B cell (primary cell): ENCODE results near the gene FHIT. TPM values are rescaled to one million over a fixed set of nuclear protein-coding genes. Genes with fewer than 3 reads are reported as not detected.

Experiments used
- ATAC-seq: fragments of 200-7000 bp; cut with Tn5 transposase; one replicate; pipeline ENCODE4 v1.10.0; 2021; ENCODE audit warnings: low read depth, mild to moderate bottlenecking, moderate number of reproducible peaks, moderate library complexity
- CTCF ChIA-PET: fragments of 350-600 bp; sonication (Branson Sonifier 250); formaldehyde crosslinking; loops from one replicate; lab custom pipeline; 2021; ENCODE audit warnings: antibody characterized with exemption, inconsistent platforms; lab: Charles Lee
- POLR2A ChIA-PET: fragments of 350-600 bp; sonication (Branson Sonifier 250); formaldehyde crosslinking; loops from one replicate; lab custom pipeline; 2021; ENCODE audit warnings: antibody characterized with exemption; lab: Charles Lee
- DNase-seq: peaks from one replicate; pipeline ENCODE4 v3.0.0; 2013
- H2AFZ ChIP-seq: 2 replicates; pipeline ENCODE4 v1.6.1; 2012; ENCODE audit warnings: mild to moderate bottlenecking, low read depth, low read length; ENCODE audit not compliant: insufficient read depth, poor library complexity, severe bottlenecking
- H3K27ac ChIP-seq, 2 donors: 1 replicate in 1 of 2; 2 replicates in 1 of 2; pipeline ENCODE4 v1.5.1; 2012 to 2013; ENCODE audit warnings: low read length in 2 of 2, mild to moderate bottlenecking in 2 of 2, moderate library complexity in 1 of 2
- H3K27me3 ChIP-seq, 4 experiments: fragments of 200-600 bp in 1 of 4; sonication (generic) in 1 of 4; replicated peaks in 1 of 4; 1 replicate in 2 of 4; 2 replicates in 2 of 4; pipeline versions ENCODE4 v1.6.1 to v1.7.0; 2013 to 2016; ENCODE audit warnings: low read length in 3 of 4, mild to moderate bottlenecking in 2 of 4, mixed read lengths in 1 of 4, moderate library complexity in 1 of 4; ENCODE audit not compliant: insufficient read depth in 4 of 4, control insufficient read depth in 3 of 4; ENCODE audit errors: control extremely low read depth in 1 of 4
- H3K36me3 ChIP-seq, 2 experiments: replicated peaks in 1 of 2; 1 replicate in 1 of 2; 2 replicates in 1 of 2; pipeline versions ENCODE4 v1.6.1 to v1.7.1; 2013; ENCODE audit warnings: low read length in 1 of 2; ENCODE audit not compliant: insufficient read depth in 2 of 2, control insufficient read depth in 1 of 2; ENCODE audit errors: control extremely low read depth in 1 of 2, extremely low read depth in 1 of 2
- H3K4me1 ChIP-seq, 2 donors: fragments of 200-600 bp in 1 of 2; sonication (generic) in 1 of 2; 1 replicate in 1 of 2; 2 replicates in 1 of 2; pipeline versions ENCODE4 v1.5.1 to v1.6.1; 2013 to 2017; ENCODE audit warnings: low read length in 2 of 2; ENCODE audit not compliant: control insufficient read depth in 2 of 2, insufficient read depth in 2 of 2
- H3K4me2 ChIP-seq: replicated peaks from 2 replicates; pipeline ENCODE3; 2012; ENCODE audit warnings: mild to moderate bottlenecking, low read depth, low read length; ENCODE audit not compliant: poor library complexity, severe bottlenecking
- H3K4me3 ChIP-seq, 5 experiments: fragments of 200-600 bp in 1 of 5; sonication (generic) in 1 of 5; 1 replicate in 3 of 5; 2 replicates in 2 of 5; pipeline versions ENCODE4 v1.5.1 to v1.7.0; 2011 to 2016; ENCODE audit warnings: low read length in 4 of 5, mild to moderate bottlenecking in 4 of 5, low read depth in 2 of 5, control low read depth in 1 of 5, moderate library complexity in 1 of 5; ENCODE audit not compliant: insufficient read depth in 1 of 5; ENCODE audit errors: control extremely low read depth in 1 of 5, extremely low read depth in 1 of 5
- H3K79me2 ChIP-seq: fragments of 200-600 bp; sonication (generic); one replicate; pipeline ENCODE4 v1.6.0; 2016; ENCODE audit warnings: low read length; ENCODE audit not compliant: control insufficient read depth, insufficient read depth
- H3K9ac ChIP-seq: fragments of 200-600 bp; sonication (generic); 2 replicates; pipeline ENCODE4 v1.6.1; 2017; ENCODE audit warnings: mild to moderate bottlenecking, low read length, moderate library complexity
- H3K9me3 ChIP-seq, 3 donors: one replicate each; pipeline versions ENCODE4 v1.6.1 to v1.7.1; 2013; ENCODE audit warnings: low read length in 2 of 3; ENCODE audit not compliant: control insufficient read depth in 2 of 3, insufficient read depth in 1 of 3; ENCODE audit errors: control extremely low read depth in 1 of 3
- H4K20me1 ChIP-seq: 2 replicates; pipeline ENCODE4 v1.6.0; 2012; ENCODE audit warnings: mild to moderate bottlenecking, low read length; ENCODE audit not compliant: insufficient read depth, control insufficient read depth, poor library complexity, severe bottlenecking
- H3K27ac Mint-ChIP-seq: one replicate; pipeline ENCODE4 v1.8.0; 2021; ENCODE audit warnings: mixed read lengths
- H3K27me3 Mint-ChIP-seq: one replicate; pipeline ENCODE4 v1.8.0; 2021; ENCODE audit warnings: mixed read lengths
- H3K4me1 Mint-ChIP-seq: one replicate; pipeline ENCODE4 v1.8.0; 2021; ENCODE audit warnings: mixed read lengths
- H3K4me3 Mint-ChIP-seq: one replicate; pipeline ENCODE4 v1.8.0; 2021; ENCODE audit warnings: mixed read lengths
- H3K9me3 Mint-ChIP-seq: one replicate; pipeline ENCODE4 v1.8.0; 2022; ENCODE audit warnings: mixed read lengths; ENCODE audit not compliant: insufficient read depth
- CTCF ChIP-seq: fragments of 200-600 bp; IDR thresholded peaks from one replicate; pipeline ENCODE4 v1.8.0; 2022; ENCODE audit warnings: antibody characterized with exemption, mild to moderate bottlenecking
- EZH2 ChIP-seq: IDR thresholded peaks from 2 replicates; pipeline ENCODE4 v1.6.1; 2012; ENCODE audit warnings: borderline replicate concordance, low read depth, mild to moderate bottlenecking, moderate library complexity, low read length; ENCODE audit not compliant: insufficient read depth, poor library complexity, severe bottlenecking
- WGBS: methylation state at CpG from one replicate; pipeline ENCODE4 v1.1.5; 2013; ENCODE audit warnings: missing lambda C conversion rate; ENCODE audit not compliant: insufficient coverage; 5-methylcytosine and 5-hydroxymethylcytosine counted together
- intact Hi-C: fragments of 100-400 bp; cut with micrococcal nuclease; formaldehyde crosslinking; loops from one replicate; pipeline ENCODE4 v1.10.0; 2022
- polyA plus RNA-seq: library from polyadenylated mRNA; depleted of rRNA; stranded (reverse); fragments of >200 nt; gene quantifications from 2 replicates; pipeline ENCODE4 v1.2.3, GENCODE V29; 2012
- total RNA-seq, 2 donors: library from RNA; stranded (reverse); fragments of 120-200 nt in 1 of 2; gene quantifications; 1 replicate in 1 of 2; 2 replicates in 1 of 2; pipeline versions ENCODE4 v1.2.3 to v1.2.4, GENCODE V29; 2013 to 2022

FHIT gene
- total and polyA plus RNA-seq, 2 donors (not counting 1 experiment from before 2014, with no cell fraction given) = 1.7 to 7.8 TPM

GRCh38 chr3:61300006-61300380 is 48.7 kb upstream of the FHIT start:
- Histone ChIP-seq H3K4me3 (no peak overlapping the region), H3K9me3 (no peaks in the 10 kb centered on the region), H3K4me2 (no peak overlapping the region), H3K79me2 (no peaks in the 10 kb centered on the region), H2AFZ (no peak overlapping the region), H3K9ac (no peak overlapping the region), H3K36me3 (no peaks in the 10 kb centered on the region), H4K20me1 (no peaks in the 10 kb centered on the region), H3K27me3 (no peaks in the 10 kb centered on the region), H3K4me1 (no peaks in the 10 kb centered on the region), H3K27ac (no peak overlapping the region)
- CTCF ChIA-PET = no interaction called here
- H3K27ac Mint-ChIP-seq = no peak overlapping the region
- POLR2A ChIA-PET = no interaction called here
- TF ChIP-seq EZH2 (no peak), CTCF (no peak)
- intact Hi-C loops = no loop called here
- H3K27me3 Mint-ChIP-seq = peaks cover 5% of the 10 kb centered on the region
- H3K4me1 Mint-ChIP-seq = no peaks in the 10 kb centered on the region
- DNase-seq (no peak), ATAC-seq (no peak)
- no peak overlapping the region for H3K4me3 Mint-ChIP-seq
- 100% methylated on average over 1 of the region's 4 CpGs for WGBS
- H3K9me3 Mint-ChIP-seq = no peaks in the 10 kb centered on the region

- Mint-ChIP-seq H3K4me1 (no peaks in the 10 kb centered on the region), H3K27me3 (peaks cover 5% of the 10 kb centered on the region), H3K27ac (no peak overlapping the region), H3K9me3 (no peaks in the 10 kb centered on the region), H3K4me3 (no peak overlapping the region)
- ATAC-seq = no peak
- intact Hi-C loops = no loop called here
- H3K27me3 ChIP-seq = no peaks in the 10 kb centered on the region
- H3K27ac ChIP-seq = no peak overlapping the region
- no peak overlapping the region for H3K4me3 ChIP-seq
- ChIA-PET POLR2A (no interaction called here), CTCF (no interaction called here)
- WGBS = 92% methylated on average over 1 of the region's 3 CpGs
- TF ChIP-seq CTCF (no peak), EZH2 (no peak)
- no peaks in the 10 kb centered on the region for H3K79me2 ChIP-seq
- no peak overlapping the region for H3K9ac ChIP-seq
- no peak for DNase-seq
- H3K4me1 ChIP-seq = no peaks in the 10 kb centered on the region
- no peaks in the 10 kb centered on the region for H3K36me3 ChIP-seq
- H4K20me1 ChIP-seq = no peaks in the 10 kb centered on the region
- H3K4me2 ChIP-seq = no peak overlapping the region
- no peak overlapping the region for H2AFZ ChIP-seq
- H3K9me3 ChIP-seq = no peaks in the 10 kb centered on the region
Observed at GRCh38 chr3:61299343-61300005, 48.2 kb upstream of the FHIT start.
